Camera-type eye (tissue), 1 donor: ENCODE measurements around the gene ZNF699. TPM values are rescaled to one million over a fixed set of nuclear protein-coding genes. Genes with fewer than 3 reads are reported as not detected.

Experiments
- total RNA-seq: library from RNA; depleted of rRNA; stranded (reverse); fragments of >200 nt; gene quantifications from one replicate; pipeline ENCODE4 v1.2.3, GENCODE V29; 2014

ZNF699 gene
- 31.4 TPM for total RNA-seq

GRCh38 chr19:9309139-9309973 is at the start of gene ZNF699:
ZNF699 (minus strand) TSS chr19:9309838; CDS start chr19:9305119, 4,719 bp downstream.

DNA sequence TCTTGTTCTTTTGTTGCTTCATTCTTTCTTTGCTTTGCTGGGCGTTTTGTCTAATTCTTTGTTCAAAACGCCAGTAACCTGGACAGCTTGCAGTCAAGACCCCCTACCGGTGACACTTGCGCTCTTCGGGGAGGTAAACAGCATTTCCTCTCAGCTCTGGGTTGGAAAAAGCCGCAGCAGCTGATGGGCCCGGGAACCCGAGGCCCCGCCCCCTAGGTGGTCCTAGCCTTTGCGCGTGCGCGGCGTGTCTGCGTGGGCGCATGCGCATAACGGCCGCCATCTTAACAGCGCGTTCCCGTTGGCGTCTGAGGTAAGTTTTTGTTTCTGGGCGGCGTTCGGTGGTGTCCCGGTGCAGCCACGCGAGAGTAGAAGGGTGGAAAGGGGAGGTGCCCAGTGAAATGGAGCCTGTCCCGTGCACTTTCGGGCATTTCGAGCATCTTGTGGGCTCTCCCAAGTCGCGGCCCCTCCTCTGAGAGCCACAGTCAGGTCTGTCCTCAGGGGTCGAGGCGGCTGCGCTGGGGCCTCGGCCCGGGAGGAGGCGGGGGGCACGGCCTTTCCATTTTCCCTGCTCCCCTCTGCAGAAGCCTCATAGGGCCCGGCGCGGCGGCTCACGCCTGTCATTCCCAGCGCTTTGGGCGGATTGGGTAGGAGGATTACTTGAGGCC is 14.4 kb upstream of the ZNF699 start, which contains the start of gene ZNF559:
ZNF559 (plus strand) TSS at position 261 of the 665 bp plus-strand sequence. CDS start 14,371 bp downstream, outside the sequence.

GRCh38 chr19:9250630-9251029 is 59.0 kb downstream of the ZNF699 start, which contains the start of gene OR7E24:
OR7E24 (plus strand) TSS chr19:9250930; CDS start chr19:9251044, 114 bp downstream.

Other genes starting within 250 kb of the ZNF699 start
- not detected for gene OR1M1, start 222.8 kb downstream of the ZNF699 start, total RNA-seq
- gene OR7G2, start 202.4 kb downstream of the ZNF699 start, total RNA-seq = not detected
- gene OR7G1, start 194.1 kb downstream of the ZNF699 start, total RNA-seq = not detected
- gene OR7G3, start 182.9 kb downstream of the ZNF699 start, total RNA-seq = not detected
- gene ZNF317, start 169.4 kb downstream of the ZNF699 start, total RNA-seq = 27.0 TPM
- gene OR7D2, start 130.9 kb downstream of the ZNF699 start, total RNA-seq = not detected
- gene OR7D4, start 90.2 kb downstream of the ZNF699 start, total RNA-seq = not detected
- not detected for gene OR7E24, start 58.9 kb downstream of the ZNF699 start, total RNA-seq
- 83.6 TPM for gene ZNF559, start 14.3 kb upstream of the ZNF699 start, total RNA-seq
- gene ZNF177, start 53.2 kb upstream of the ZNF699 start, total RNA-seq = 10.3 TPM
- 38.8 TPM for gene ZNF266, start 125.7 kb upstream of the ZNF699 start, total RNA-seq
- gene ZNF560, start 188.8 kb upstream of the ZNF699 start, total RNA-seq = not detected
- 28.0 TPM for gene ZNF426, start 228.8 kb upstream of the ZNF699 start, total RNA-seq